Neural crest cell (in vitro differentiated cells): ENCODE data around the gene FBXO4. TPM values are rescaled to one million over a fixed set of nuclear protein-coding genes. Genes with fewer than 3 reads are reported as not detected.

Experiments
- DNase-seq: peaks from one replicate; pipeline ENCODE4 v3.0.0; 2021; ENCODE audit warnings: low read depth, mixed read lengths, low spot score
- H3K27ac Mint-ChIP-seq: one replicate; pipeline ENCODE4 v1.8.0; 2021; ENCODE audit warnings: mild to moderate bottlenecking, mixed read lengths; ENCODE audit not compliant: unreplicated experiment
- H3K27me3 Mint-ChIP-seq: 2 replicates; pipeline ENCODE4 v1.8.0; 2021; ENCODE audit warnings: low read depth, mild to moderate bottlenecking, mixed read lengths
- H3K36me3 Mint-ChIP-seq: 2 replicates; pipeline ENCODE4 v1.8.0; 2021; ENCODE audit warnings: low read depth, mild to moderate bottlenecking, mixed read lengths
- H3K4me1 Mint-ChIP-seq: 2 replicates; pipeline ENCODE4 v1.8.0; 2021; ENCODE audit warnings: mixed read lengths
- H3K4me3 Mint-ChIP-seq: one replicate; pipeline ENCODE4 v1.8.0; 2021; ENCODE audit warnings: mild to moderate bottlenecking, mixed read lengths
- H3K9me3 Mint-ChIP-seq: 2 replicates; pipeline ENCODE4 v1.8.0; 2021; ENCODE audit warnings: mixed read lengths
- total RNA-seq: library from RNA; stranded (reverse); gene quantifications from 2 replicates; pipeline ENCODE4 v1.2.1, GENCODE V29; 2021
- TF ChIP-seq, protein P1 (sequence below): fragments of 200-600 bp; sonication (generic); conservative IDR thresholded peaks from 2 replicates; pipeline ENCODE4 v1.5.0; 2021; ENCODE audit warnings: antibody characterized with exemption, mild to moderate bottlenecking

FBXO4 gene
- total RNA-seq, 1 donor from 2014 or later: 9.1 TPM

DNA sequence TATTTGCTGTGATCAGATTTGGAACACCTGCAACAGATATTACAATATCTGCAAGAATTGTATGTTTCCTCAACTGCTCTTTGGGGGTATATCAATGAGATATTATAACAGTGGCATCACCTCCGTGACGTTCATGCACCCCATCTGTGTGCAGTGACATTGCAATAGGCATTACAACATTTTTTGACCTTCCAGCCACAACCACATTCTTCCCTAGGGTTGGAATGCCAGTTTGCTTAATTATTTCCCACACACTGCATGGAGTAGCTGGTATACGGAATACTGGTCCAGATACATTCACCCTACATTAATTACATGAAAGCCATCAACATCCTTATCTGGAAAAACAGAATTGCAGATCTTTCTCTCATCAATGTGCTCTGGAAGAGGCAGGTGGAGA, 42.3 kb downstream of the FBXO4 start:
- Mint-ChIP-seq H3K27me3 (no peaks in the 10 kb centered on the region), H3K4me3 (no peak overlapping the region), H3K36me3 (no peaks in the 10 kb centered on the region), H3K4me1 (no peaks in the 10 kb centered on the region), H3K27ac (no peak overlapping the region), H3K9me3 (peaks cover 3% of the 10 kb centered on the region)
- TF ChIP-seq, protein P1, sequence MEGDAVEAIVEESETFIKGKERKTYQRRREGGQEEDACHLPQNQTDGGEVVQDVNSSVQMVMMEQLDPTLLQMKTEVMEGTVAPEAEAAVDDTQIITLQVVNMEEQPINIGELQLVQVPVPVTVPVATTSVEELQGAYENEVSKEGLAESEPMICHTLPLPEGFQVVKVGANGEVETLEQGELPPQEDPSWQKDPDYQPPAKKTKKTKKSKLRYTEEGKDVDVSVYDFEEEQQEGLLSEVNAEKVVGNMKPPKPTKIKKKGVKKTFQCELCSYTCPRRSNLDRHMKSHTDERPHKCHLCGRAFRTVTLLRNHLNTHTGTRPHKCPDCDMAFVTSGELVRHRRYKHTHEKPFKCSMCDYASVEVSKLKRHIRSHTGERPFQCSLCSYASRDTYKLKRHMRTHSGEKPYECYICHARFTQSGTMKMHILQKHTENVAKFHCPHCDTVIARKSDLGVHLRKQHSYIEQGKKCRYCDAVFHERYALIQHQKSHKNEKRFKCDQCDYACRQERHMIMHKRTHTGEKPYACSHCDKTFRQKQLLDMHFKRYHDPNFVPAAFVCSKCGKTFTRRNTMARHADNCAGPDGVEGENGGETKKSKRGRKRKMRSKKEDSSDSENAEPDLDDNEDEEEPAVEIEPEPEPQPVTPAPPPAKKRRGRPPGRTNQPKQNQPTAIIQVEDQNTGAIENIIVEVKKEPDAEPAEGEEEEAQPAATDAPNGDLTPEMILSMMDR: no peak
- DNase-seq: no peak

DNA sequence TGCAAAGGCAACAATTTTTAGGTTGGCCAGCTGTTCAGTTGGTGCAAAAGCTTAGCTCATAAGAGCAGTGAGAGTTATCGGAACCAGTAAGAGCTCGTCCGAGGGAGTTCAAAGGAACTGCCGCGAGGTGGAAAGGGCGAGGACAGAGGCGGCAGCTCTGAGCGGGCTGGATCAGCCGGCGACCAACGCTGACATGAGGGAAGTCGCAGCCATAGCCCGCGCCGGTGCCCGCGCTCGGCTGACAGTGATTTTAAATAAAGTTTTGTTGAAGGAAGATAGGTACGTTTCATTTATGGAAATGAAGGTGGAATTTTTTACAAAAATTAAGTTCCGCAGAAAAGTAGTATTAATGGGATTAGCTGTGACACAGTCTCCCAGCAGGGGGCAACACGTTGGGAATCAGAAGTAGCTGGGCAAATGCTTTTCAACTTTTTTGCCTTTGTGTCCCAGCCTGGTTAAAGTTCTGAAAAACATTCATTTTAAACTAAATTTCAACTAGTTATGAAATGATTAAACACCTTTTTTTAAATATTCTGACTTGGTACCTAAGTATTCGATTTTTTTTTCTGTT, 43.2 kb downstream of the FBXO4 start:
- no peaks in the 10 kb centered on the region for H3K27me3 Mint-ChIP-seq
- no peaks in the 10 kb centered on the region for H3K4me1 Mint-ChIP-seq
- no peak for DNase-seq
- TF ChIP-seq, protein P1: peak; percentile 35
- no peaks in the 10 kb centered on the region for H3K36me3 Mint-ChIP-seq
- no peak overlapping the region for H3K4me3 Mint-ChIP-seq
- H3K27ac Mint-ChIP-seq: no peak overlapping the region
- peaks cover 3% of the 10 kb centered on the region for H3K9me3 Mint-ChIP-seq

DNA sequence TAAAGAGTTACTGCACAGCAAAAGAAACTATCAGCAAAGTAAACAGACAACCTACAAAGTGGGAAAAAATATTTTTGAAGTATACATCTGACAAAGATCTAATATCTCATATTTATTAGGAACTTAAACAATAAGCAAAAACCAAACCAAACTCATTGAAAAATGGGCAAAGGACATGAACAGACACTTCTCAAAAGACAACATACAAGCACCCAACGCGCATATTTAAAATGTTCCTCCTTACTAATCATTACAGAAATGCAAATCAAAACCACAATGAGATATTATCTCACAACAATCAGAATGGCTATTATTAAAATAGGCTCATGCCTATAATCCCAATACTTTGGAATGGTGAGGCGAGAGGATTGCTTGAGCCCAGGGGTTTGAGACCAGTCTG, 48.0 kb downstream of the FBXO4 start:
- H3K9me3 Mint-ChIP-seq: no peaks in the 10 kb centered on the region
- H3K4me3 Mint-ChIP-seq: no peak overlapping the region
- no peak overlapping the region for H3K27ac Mint-ChIP-seq
- DNase-seq: no peak
- no peaks in the 10 kb centered on the region for H3K36me3 Mint-ChIP-seq
- TF ChIP-seq, protein P1: no peak
- no peaks in the 10 kb centered on the region for H3K27me3 Mint-ChIP-seq
- H3K4me1 Mint-ChIP-seq: no peaks in the 10 kb centered on the region

DNA sequence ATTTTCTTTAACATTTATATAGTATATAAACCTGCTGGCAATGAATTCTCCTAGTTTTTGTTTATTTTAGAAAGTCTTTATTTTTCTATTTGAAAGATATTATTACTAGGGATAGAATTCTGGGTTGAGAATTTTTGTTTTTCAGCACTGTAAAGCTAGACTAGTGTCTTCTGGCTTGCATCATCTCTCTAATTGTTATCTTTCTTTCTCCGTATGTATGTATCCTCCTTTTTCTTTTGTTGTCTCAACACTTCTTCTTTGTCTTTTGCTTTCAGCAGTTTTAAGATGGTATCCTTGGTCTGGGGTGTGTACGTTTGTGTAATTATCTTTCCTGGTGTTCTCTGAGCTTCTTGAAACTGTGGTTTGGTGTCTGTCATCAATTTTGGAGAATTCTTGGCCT, 48.8 kb downstream of the FBXO4 start:
- Mint-ChIP-seq H3K27ac (no peak overlapping the region), H3K27me3 (no peaks in the 10 kb centered on the region), H3K4me1 (no peaks in the 10 kb centered on the region), H3K9me3 (no peaks in the 10 kb centered on the region), H3K4me3 (no peak overlapping the region), H3K36me3 (no peaks in the 10 kb centered on the region)
- TF ChIP-seq, protein P1: no peak
- DNase-seq: no peak

DNA sequence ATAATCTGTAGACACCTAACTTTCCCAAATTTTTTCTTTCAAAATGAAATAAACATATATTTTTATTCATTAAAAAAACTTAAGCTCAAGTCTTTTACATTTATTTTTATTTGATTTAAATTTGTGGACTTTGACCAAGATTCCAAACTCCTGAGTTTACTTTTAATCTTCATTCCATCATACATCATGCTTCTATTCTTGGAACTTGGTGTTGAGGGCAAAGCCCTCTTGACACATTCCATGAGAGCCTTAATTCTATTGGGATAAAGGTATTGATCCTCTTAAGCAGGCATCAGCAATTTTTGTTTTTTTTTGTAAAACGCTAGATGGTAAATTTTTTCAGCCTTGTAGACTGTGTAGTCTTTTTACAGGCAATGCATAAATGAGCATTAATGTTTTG, 53.6 kb downstream of the FBXO4 start:
- no peak overlapping the region for H3K27ac Mint-ChIP-seq
- no peaks in the 10 kb centered on the region for H3K9me3 Mint-ChIP-seq
- H3K4me3 Mint-ChIP-seq: no peak overlapping the region
- H3K4me1 Mint-ChIP-seq: no peaks in the 10 kb centered on the region
- no peaks in the 10 kb centered on the region for H3K36me3 Mint-ChIP-seq
- TF ChIP-seq, protein P1: no peak
- no peak for DNase-seq
- no peaks in the 10 kb centered on the region for H3K27me3 Mint-ChIP-seq
